Smooth muscle cell of the brain vasculature (primary cell): Measurements from ENCODE around the gene CDK10.
"Not testable (repeated sequence)": the region's sequence is repeated elsewhere in the genome, so short reads cannot be mapped to it uniquely, and the experiment has no call there.

Source experiments
- DNase-seq: peaks from one replicate; pipeline ENCODE4 v3.0.0-alpha.2; 2012; ENCODE audit warnings: low read depth, low spot score

The CDK10 gene

GRCh38 chr16:89686520-89687091 lies at the start of gene CDK10:
Gene CDK10, plus strand, starts transcription at chr16:89686689. Its CDS starts 22 bp downstream, at chr16:89686711.
- DNase-seq: peak; percentile 81

- DNase-seq: no peak
Observed at GRCh38 chr16:89637379-89637778, 49.1 kb upstream of the CDK10 start.

GRCh38 chr16:89638455-89638854 lies 48.0 kb upstream of the CDK10 start:
- no peak for DNase-seq

- DNase-seq: no peak
Observed at GRCh38 chr16:89639385-89639784, 47.1 kb upstream of the CDK10 start.

GRCh38 chr16:89641458-89642119 lies 44.9 kb upstream of the CDK10 start:
- no peak for DNase-seq

GRCh38 chr16:89642574-89642973 lies 43.9 kb upstream of the CDK10 start:
- no peak for DNase-seq

- DNase-seq: no peak
Observed at GRCh38 chr16:89643769-89644300, 42.7 kb upstream of the CDK10 start.

- no peak for DNase-seq
Observed at GRCh38 chr16:89645122-89645521, 41.4 kb upstream of the CDK10 start.

GRCh38 chr16:89646270-89646669 lies 40.2 kb upstream of the CDK10 start:
- no peak for DNase-seq

- DNase-seq: no peak
Observed at GRCh38 chr16:89646906-89647305, 39.6 kb upstream of the CDK10 start.

- no peak for DNase-seq
Observed at GRCh38 chr16:89651584-89651983, 34.9 kb upstream of the CDK10 start.

- DNase-seq: no peak
Observed at GRCh38 chr16:89653656-89654295, 32.7 kb upstream of the CDK10 start.

GRCh38 chr16:89655062-89655643 lies 31.3 kb upstream of the CDK10 start:
- no peak for DNase-seq

- DNase-seq: no peak
Observed at GRCh38 chr16:89656435-89657121, 29.9 kb upstream of the CDK10 start.

GRCh38 chr16:89657442-89658220 lies 28.9 kb upstream of the CDK10 start, which contains the start of the genes CHMP1A and SPATA33:
Gene CHMP1A, minus strand, starts transcription at chr16:89657708. Its CDS starts 120 bp downstream, at chr16:89657588.
Gene SPATA33, plus strand, starts transcription at chr16:89657836. Its CDS starts 76 bp downstream, at chr16:89657912.
- peak; percentile 64 for DNase-seq

- DNase-seq: no peak
Observed at GRCh38 chr16:89658221-89658879, 28.1 kb upstream of the CDK10 start.

GRCh38 chr16:89660146-89660545 lies 26.3 kb upstream of the CDK10 start:
- DNase-seq: no peak

GRCh38 chr16:89661215-89661614 lies 25.3 kb upstream of the CDK10 start:
- DNase-seq: no peak

GRCh38 chr16:89664238-89664637 lies 22.3 kb upstream of the CDK10 start:
- not testable (repeated sequence) for DNase-seq

GRCh38 chr16:89667000-89667399 lies 19.5 kb upstream of the CDK10 start:
- not testable (repeated sequence) for DNase-seq
